ENCODE results near the gene DHX38.

Gene DHX38

GRCh38 chr16:72138064-72138572 is 44.5 kb downstream of the DHX38 start:
- H3K4me3 ChIP-seq (replicated peaks; ENCODE audit: low read depth, low read length): no peak overlapping the region
- TF ChIP-seq CTCF (IDR thresholded peaks at IDR 0.05; ENCODE audit: low read length, missing control alignments): no peak
- DNase-seq (ENCODE audit: low read depth): no peak

GRCh38 chr16:72139908-72140307 is 46.3 kb downstream of the DHX38 start:
- H3K4me3 ChIP-seq (replicated peaks; ENCODE audit: low read depth, low read length): no peak overlapping the region
- TF ChIP-seq CTCF (IDR thresholded peaks at IDR 0.05; ENCODE audit: low read length, missing control alignments): no peak
- DNase-seq (ENCODE audit: low read depth): no peak

DNA sequence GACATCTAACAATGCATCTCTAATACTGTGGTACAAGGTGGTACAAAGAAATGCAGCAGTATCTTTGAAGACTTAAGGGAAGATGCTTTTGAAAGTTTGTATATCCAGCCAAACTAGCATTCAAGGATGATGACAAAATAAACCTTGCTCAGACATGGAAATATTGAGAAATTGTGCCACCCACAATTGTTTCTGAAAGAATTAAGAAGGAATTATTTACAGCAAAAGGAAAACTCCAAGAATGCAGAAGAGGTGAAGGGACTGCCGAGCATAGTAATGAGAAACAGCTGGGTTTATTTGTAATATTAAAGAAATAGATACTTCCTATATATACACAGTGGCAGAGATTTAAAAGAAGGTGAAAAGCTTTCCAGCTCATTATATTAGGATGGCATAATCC is 48.8 kb downstream of the DHX38 start:
- DNase-seq (ENCODE audit: low read depth): no peak
- no peak overlapping the region for H3K4me3 ChIP-seq (replicated peaks; ENCODE audit: low read depth, low read length)
- TF ChIP-seq CTCF (IDR thresholded peaks at IDR 0.05; ENCODE audit: low read length, missing control alignments): no peak

GRCh38 chr16:72149676-72150464 is 56.2 kb downstream of the DHX38 start:
- no peak overlapping the region for H3K4me3 ChIP-seq (replicated peaks; ENCODE audit: low read depth, low read length)
- no peak for DNase-seq (ENCODE audit: low read depth)
- TF ChIP-seq CTCF (IDR thresholded peaks at IDR 0.05; ENCODE audit: low read length, missing control alignments): no peak

DNA sequence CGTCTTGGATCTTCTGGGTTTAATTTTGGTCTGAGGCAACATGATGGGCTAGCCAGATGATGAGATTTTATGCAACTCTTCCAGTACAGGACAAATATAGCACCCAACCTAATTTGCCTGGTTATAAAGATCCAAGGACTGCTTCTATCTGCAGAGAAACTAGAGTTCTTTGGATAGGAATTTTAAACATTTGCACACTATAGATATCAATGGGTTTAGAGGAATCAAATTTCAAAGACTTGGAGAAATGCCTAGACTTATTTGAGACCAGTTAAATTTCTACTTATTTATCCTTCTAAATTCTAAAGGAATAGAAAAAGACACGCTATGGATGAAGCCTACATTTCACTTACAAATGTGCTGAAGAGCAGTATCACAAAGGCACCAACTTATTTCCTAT is 65.7 kb downstream of the DHX38 start:
- TF ChIP-seq CTCF (IDR thresholded peaks at IDR 0.05; ENCODE audit: low read length, missing control alignments): no peak
- no peak for DNase-seq (ENCODE audit: low read depth)

DNA sequence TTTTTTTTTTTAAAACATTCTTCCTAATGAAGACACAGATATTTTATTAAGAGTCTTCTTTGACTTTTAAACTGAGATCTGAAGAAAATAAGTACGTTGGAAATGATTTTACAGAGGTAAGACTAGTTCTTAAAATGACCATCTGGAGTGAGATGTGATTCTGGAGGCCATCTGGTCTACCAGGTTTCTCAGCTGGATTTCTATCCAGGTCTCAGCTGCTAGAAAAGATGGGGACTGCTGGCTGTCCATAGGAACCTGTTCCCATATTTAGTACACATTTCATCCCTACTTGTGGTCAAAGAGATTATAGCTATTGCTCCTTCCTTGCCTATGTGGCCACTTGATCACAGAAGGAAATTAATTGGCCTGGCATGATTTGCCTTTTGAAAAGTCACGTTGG is 66.2 kb downstream of the DHX38 start:
- no peak for DNase-seq (ENCODE audit: low read depth)
- H3K4me3 ChIP-seq (replicated peaks; ENCODE audit: low read depth, low read length): no peak overlapping the region
- TF ChIP-seq CTCF (IDR thresholded peaks at IDR 0.05; ENCODE audit: low read length, missing control alignments): no peak

More for the DNA sequence above, 65.7 kb downstream of the DHX38 start:
- H3K4me3 ChIP-seq (replicated peaks; ENCODE audit: low read depth, low read length): no peak overlapping the region
